ENCODE data around the gene TFAP2D.

TFAP2D gene

GRCh38 chr6:50698546-50698945 lies 14.8 kb upstream of the TFAP2D start:
- ChIA-PET POLR2A (no interaction called here), CTCF (no interaction called here)
- no peak for TF ChIP-seq CTCF (IDR thresholded peaks at IDR 0.05; ENCODE audit: insufficient read depth, low read length, missing control alignments)
- H3K4me3 ChIP-seq (ENCODE audit: low read depth, low read length), result no peak overlapping the region
- DNase-seq (ENCODE audit: low read depth, low spot score), result no peak

- ChIA-PET CTCF (no interaction called here), POLR2A (no interaction called here)
- DNase-seq (ENCODE audit: low read depth, low spot score), result no peak
- TF ChIP-seq CTCF (IDR thresholded peaks at IDR 0.05; ENCODE audit: insufficient read depth, low read length, missing control alignments), result no peak
- H3K4me3 ChIP-seq (ENCODE audit: low read depth, low read length), result no peak overlapping the region
Measured at GRCh38 chr6:50699051-50699775, 14.1 kb upstream of the TFAP2D start.

- no peak for DNase-seq (ENCODE audit: low read depth, low spot score)
- CTCF ChIA-PET, result no interaction called here
- POLR2A ChIA-PET, result no interaction called here
- H3K4me3 ChIP-seq (ENCODE audit: low read depth, low read length), result no peak overlapping the region
- TF ChIP-seq CTCF (IDR thresholded peaks at IDR 0.05; ENCODE audit: insufficient read depth, low read length, missing control alignments), result no peak
Measured at GRCh38 chr6:50706575-50706974, 6.8 kb upstream of the TFAP2D start.

- POLR2A ChIA-PET, result no interaction called here
- H3K4me3 ChIP-seq (ENCODE audit: low read depth, low read length), result no peak overlapping the region
- TF ChIP-seq CTCF (IDR thresholded peaks at IDR 0.05; ENCODE audit: insufficient read depth, low read length, missing control alignments), result no peak
- DNase-seq (ENCODE audit: low read depth, low spot score), result no peak
- CTCF ChIA-PET, result no interaction called here
Measured at GRCh38 chr6:50707191-50707590, 6.1 kb upstream of the TFAP2D start.

- no peak for DNase-seq (ENCODE audit: low read depth, low spot score)
- POLR2A ChIA-PET, result no interaction called here
- no peak overlapping the region for H3K4me3 ChIP-seq (ENCODE audit: low read depth, low read length)
- CTCF ChIA-PET, result no interaction called here
- no peak for TF ChIP-seq CTCF (IDR thresholded peaks at IDR 0.05; ENCODE audit: insufficient read depth, low read length, missing control alignments)
Measured at GRCh38 chr6:50707652-50708300, 5.5 kb upstream of the TFAP2D start.

GRCh38 chr6:50708664-50709365 lies 4.5 kb upstream of the TFAP2D start:
- CTCF ChIA-PET, result no interaction called here
- H3K4me3 ChIP-seq (ENCODE audit: low read depth, low read length), result no peak overlapping the region
- no peak for DNase-seq (ENCODE audit: low read depth, low spot score)
- TF ChIP-seq CTCF (IDR thresholded peaks at IDR 0.05; ENCODE audit: insufficient read depth, low read length, missing control alignments), result no peak
- POLR2A ChIA-PET, result no interaction called here

Data from AG04449 (cell line).